ENCODE results near the gene PDCD6IP.
"Not testable (repeated sequence)": the region's sequence is repeated elsewhere in the genome, so short reads cannot be mapped to it uniquely, and the experiment has no call there.

PDCD6IP gene, protein sequence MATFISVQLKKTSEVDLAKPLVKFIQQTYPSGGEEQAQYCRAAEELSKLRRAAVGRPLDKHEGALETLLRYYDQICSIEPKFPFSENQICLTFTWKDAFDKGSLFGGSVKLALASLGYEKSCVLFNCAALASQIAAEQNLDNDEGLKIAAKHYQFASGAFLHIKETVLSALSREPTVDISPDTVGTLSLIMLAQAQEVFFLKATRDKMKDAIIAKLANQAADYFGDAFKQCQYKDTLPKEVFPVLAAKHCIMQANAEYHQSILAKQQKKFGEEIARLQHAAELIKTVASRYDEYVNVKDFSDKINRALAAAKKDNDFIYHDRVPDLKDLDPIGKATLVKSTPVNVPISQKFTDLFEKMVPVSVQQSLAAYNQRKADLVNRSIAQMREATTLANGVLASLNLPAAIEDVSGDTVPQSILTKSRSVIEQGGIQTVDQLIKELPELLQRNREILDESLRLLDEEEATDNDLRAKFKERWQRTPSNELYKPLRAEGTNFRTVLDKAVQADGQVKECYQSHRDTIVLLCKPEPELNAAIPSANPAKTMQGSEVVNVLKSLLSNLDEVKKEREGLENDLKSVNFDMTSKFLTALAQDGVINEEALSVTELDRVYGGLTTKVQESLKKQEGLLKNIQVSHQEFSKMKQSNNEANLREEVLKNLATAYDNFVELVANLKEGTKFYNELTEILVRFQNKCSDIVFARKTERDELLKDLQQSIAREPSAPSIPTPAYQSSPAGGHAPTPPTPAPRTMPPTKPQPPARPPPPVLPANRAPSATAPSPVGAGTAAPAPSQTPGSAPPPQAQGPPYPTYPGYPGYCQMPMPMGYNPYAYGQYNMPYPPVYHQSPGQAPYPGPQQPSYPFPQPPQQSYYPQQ

GRCh38 chr3:33798418-33799201 is at the start of gene PDCD6IP:
TSS of gene PDCD6IP (plus strand) at chr3:33798630. CDS start at chr3:33798729, 99 bp downstream.
- DNase-seq (ENCODE audit: low spot score): peak; percentile 94

DNA sequence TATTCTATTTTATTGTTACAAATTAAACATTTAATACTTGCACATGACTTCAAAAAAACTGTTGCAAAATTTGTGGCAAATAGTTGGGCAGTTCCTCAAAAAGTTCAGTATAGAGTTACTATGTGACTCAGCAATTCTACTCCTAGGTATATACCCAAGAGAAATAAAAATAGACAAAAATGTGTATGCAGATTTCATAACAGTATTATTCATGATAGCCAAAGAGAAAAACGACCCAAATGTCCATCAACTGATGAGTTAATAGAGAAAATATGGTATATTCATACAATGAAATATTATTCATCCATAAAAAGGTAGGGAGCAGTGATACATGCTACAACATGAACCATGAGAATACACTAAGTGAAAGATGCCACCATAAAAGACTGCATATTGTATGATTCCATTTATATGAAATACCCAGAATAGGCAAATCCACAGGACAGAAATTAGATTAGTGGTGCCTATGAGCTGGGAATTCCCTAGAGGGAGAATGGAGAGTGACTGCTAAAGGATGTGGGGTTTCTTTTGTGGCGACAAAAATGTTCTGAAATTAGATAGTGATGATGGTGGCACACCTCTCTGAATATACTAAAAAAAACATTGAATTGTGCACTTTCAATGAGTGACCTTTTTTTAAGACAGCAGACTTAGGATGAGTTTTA is 48.8 kb upstream of the PDCD6IP start:
- no peak for DNase-seq (ENCODE audit: low spot score)

- DNase-seq (ENCODE audit: low spot score): no peak
Measured at GRCh38 chr3:33750211-33750548, 48.2 kb upstream of the PDCD6IP start.

DNA sequence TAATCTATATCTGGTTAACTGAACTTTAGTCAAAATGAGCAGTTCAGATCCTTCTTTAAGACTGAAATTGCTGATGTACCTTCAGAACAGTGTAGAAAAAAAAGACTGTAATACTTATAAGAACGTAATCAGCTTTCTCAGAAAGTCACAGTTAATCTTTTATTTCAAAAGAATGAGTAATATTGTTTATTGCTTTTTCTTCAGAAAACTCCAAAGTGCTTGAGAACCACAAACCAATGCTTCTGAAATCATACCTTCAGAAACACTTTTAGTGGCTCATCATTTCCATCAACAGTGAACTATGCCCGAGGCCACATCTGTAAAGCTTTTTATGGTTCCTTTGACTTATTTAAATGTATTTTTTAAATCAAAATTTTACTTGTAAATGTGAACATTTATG is 47.1 kb upstream of the PDCD6IP start:
- no peak for DNase-seq (ENCODE audit: low spot score)

DNA sequence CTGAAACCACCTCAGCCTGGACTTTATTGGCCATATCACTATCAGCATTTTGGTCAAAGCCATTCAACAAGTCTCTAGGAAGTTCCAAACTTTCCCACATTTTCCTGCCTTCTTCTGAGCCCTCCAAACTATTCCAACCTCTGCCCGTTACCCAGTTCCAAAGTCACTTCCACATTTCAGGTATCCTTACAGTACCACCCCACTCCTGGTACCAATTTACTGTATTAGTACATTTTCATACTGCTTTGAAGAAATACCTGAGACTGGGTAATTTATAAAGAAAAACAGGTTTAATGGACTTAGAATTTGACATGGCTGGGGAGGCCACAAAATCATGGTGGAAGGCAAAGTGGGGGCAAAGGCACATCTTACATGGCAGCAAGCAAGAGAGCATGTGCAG is 44.0 kb upstream of the PDCD6IP start:
- not testable (repeated sequence) for DNase-seq (ENCODE audit: low spot score)

GRCh38 chr3:33758281-33758680 is 40.1 kb upstream of the PDCD6IP start:
- DNase-seq (ENCODE audit: low spot score): no peak

DNA sequence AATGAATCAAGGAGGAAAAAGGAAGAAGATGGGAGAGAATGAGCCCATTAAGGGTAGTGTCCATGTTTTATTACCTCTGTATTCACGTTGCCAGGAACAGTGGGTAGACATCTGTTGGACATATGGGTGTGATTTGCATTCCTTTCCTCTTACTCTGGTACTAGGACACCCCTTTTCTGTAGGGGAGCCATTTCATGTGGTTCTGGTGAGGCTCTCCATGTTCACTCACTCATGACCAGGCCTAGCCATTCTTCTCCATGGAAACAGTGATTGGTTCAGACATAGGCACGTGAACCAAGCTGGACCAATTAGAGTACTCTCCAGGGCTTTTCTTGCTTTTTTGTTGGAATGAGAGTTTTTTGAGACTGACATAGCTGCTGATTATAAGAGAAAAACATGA is 39.6 kb upstream of the PDCD6IP start:
- no peak for DNase-seq (ENCODE audit: low spot score)

DNA sequence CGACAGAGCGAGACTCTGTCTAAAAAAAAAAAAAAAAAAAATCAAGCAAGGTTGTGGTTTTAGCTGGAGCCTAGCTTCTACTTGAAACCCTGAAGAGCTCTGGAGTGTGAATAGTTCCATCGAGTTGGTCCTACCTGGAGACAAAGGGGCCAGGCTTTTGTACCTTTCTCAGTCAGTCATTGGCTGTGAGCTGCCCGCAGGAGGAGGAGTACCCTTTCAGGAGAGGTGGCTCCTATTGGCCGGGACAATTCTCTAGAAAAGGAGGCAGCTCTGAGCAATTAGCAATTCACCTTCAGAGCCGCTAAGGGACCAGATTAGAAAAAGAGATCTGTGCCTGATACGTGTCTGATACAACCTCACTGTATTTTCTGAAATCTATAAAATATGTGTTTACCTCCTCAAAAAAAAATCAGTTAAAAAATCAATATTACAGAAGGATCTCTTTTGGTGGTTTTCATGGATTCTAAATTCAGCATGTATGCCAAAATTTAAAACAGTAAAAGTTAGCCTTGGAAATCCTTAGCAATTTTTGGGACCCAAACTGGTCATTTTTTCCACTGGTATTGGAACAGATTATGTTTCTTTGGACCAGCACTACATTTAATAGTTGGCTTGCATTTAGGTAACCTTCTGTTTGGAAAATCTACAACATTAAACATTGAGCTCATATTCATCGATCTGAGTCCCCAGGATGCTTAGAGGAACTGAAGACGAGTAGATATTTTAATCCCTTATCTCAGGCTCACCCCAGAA is 29.7 kb upstream of the PDCD6IP start:
- no peak for DNase-seq (ENCODE audit: low spot score)

DNA sequence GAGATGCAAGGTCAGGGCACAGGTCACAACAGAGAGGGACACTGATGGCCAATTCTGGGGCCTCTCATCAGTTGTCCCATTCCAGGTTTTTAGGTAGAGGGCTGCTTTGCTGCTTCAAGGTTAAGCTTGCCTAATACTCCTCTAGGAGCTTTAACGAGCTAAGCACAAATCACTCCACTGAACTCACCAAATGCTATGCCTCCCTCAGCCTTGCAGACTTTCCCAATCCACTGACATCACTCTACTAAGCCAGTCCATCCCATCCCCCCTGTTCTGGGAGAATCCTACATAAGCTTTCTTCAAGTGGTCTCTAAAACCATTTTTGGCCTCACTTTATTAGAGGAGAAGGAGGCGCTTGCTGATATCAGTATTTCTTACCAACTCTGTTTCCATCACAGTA is 24.8 kb upstream of the PDCD6IP start:
- DNase-seq (ENCODE audit: low spot score): no peak

- DNase-seq (ENCODE audit: low spot score): no peak
Measured at GRCh38 chr3:33775363-33775762, 23.1 kb upstream of the PDCD6IP start.

GRCh38 chr3:33777996-33778395 is 20.4 kb upstream of the PDCD6IP start:
- no peak for DNase-seq (ENCODE audit: low spot score)

GRCh38 chr3:33779751-33780150 is 18.7 kb upstream of the PDCD6IP start:
- no peak for DNase-seq (ENCODE audit: low spot score)

- not testable (repeated sequence) for DNase-seq (ENCODE audit: low spot score)
Measured at GRCh38 chr3:33781413-33781812, 17.0 kb upstream of the PDCD6IP start.

GRCh38 chr3:33786565-33787327 is 11.7 kb upstream of the PDCD6IP start:
- no peak for DNase-seq (ENCODE audit: low spot score)

DNA sequence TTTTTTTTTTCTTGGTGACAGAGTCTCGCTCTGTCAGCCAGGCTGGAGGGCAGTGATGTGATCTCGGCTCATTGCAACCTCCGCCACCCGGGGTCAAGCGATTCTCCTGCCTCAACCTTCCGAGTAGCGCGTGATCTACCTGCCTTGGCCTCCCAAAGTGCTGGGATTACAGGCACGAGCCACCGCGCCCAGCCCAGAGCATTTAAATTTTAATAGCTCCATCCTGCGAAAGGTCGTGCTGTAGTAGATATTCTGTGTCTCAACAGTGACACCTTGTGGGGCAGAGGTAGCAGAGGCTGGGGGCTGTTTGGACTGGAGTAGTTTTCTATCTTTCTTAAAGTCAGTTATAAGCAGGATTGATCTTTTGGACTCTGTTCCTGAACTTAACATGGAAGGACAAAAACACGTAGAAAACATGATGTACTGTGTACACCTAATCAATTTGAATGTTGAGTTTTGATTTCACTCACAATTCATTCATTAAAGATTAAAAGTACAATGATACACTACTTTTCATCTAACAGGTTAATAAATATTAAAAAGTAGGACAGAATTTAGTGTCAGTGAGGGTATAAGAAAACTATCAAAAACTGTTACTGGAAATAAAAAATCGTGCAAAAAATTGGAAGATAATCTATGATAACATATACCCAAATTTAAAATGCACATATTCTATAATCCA is 11.0 kb upstream of the PDCD6IP start:
- peak; percentile 57 for DNase-seq (ENCODE audit: low spot score)

DNA sequence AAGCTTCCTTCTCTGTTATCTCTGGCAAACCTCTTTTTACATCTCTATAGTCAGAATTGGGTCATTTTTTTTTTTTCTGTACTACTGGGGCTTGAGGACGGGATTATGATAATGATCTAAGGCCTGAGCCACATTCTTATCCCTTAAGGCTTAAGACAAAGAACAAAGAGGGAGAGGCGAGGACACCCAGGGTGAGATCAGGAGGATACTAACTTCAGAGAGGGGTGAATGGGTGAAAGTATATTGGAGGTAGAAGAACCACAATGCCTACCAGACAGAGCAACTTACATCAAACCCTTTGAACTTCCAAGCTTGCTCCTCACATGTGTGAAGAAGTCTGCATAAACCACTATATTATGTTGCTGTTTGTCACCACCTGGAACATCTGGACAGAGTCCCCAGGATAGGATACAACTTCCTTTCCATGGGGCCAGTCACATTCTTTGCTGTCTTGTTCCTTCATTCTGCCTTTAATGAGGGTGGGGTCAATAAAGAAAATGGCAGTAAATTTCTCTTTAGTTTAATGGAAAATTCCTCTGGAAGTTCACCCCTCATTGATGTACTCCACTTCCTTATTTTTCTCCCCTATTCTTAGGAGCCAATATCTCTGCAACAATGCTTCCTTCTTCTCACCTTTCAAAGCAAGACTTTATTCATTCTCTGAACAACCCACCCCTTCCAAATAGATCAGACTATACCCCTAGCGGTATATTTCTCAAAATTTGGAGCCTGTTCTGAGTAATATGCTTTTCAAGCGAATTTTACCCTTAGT is 9.1 kb upstream of the PDCD6IP start:
- no peak for DNase-seq (ENCODE audit: low spot score)

DNA sequence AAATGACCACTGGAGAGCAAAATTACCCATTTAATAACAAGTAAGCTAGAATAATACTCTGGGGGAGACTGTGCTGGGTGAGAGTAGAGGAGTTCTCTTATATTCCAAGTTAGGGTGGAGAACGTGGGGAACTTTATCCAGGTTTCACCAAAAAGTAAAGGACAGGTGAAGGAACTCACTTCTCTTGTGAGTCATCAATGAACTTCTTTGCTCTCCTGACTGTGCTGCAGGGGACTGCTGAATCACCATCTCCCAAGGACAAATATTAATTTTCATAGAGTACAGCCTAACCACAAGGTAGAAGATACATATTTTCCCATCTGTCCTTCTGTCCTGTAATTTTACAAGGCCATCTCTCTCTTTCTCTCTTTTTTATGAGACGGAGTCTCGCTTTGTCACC is 8.3 kb upstream of the PDCD6IP start:
- DNase-seq (ENCODE audit: low spot score): no peak

- DNase-seq (ENCODE audit: low spot score): no peak
Measured at GRCh38 chr3:33791477-33792166, 6.8 kb upstream of the PDCD6IP start.

All from putamen (tissue), 1 donor.